WI38 (cell line): ENCODE data around the gene TCOF1.
A peak's percentile ranks its signal among the peaks of the same experiment; 100 is the strongest.

Experiments used
- H3K4me3 ChIP-seq: 2 replicates; pipeline ENCODE4 v1.5.1; 2011; ENCODE audit warnings: low read depth, mild to moderate bottlenecking, control low read depth, low read length
- CTCF ChIP-seq: IDR thresholded peaks from 2 replicates; pipeline ENCODE4 v1.5.1; 2012; ENCODE audit warnings: low read depth, mild to moderate bottlenecking, control low read depth, low read length

The TCOF1 gene

GRCh38 chr5:150446583-150446982 is 89.1 kb downstream of the TCOF1 start:
- no peak overlapping the region for H3K4me3 ChIP-seq
- TF ChIP-seq CTCF: no peak

- no peak for TF ChIP-seq CTCF
- H3K4me3 ChIP-seq: no peak overlapping the region
These were observed 89.7 kb downstream of the TCOF1 start for GRCh38 chr5:150447188-150447587.

GRCh38 chr5:150448334-150448733 is 90.8 kb downstream of the TCOF1 start:
- H3K4me3 ChIP-seq: peak overlapping the region; percentile 73
- TF ChIP-seq CTCF: no peak

GRCh38 chr5:150448952-150449516 is 91.5 kb downstream of the TCOF1 start:
- no peak for TF ChIP-seq CTCF
- H3K4me3 ChIP-seq: peak overlapping the region; percentile 73
